GM12874 (cell line): ENCODE measurements around the gene STRA8.
A peak's percentile ranks its signal among the peaks of the same experiment; 100 is the strongest.

Source experiments
- TF ChIP-seq, protein P1 (sequence below): IDR thresholded peaks from 2 replicates; pipeline ENCODE4 v1.5.1; 2011; ENCODE audit warnings: low read depth, mild to moderate bottlenecking, control low read depth, low read length, moderate library complexity; ENCODE audit not compliant: insufficient read depth

The STRA8 gene

DNA sequence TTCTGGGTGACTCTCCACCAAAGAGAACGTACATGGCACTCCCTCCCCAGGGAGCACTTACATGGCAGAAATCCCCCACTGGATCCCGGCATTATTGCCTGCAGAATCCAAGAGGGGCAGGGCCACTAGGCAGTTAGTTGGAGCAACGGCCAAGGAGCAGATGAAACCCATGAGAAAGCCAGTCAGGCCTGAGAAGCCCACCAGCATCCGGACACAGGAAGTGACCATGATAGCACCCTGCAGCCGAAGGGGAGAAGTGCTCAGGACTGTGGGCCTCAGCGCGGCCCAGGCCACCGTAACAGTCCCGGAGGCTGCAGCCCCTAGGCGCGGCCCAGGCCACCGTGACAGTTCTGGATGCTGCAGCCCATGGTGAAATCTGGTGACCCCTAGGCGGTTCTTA is 43.5 kb downstream of the STRA8 start:
- TF ChIP-seq, protein P1, sequence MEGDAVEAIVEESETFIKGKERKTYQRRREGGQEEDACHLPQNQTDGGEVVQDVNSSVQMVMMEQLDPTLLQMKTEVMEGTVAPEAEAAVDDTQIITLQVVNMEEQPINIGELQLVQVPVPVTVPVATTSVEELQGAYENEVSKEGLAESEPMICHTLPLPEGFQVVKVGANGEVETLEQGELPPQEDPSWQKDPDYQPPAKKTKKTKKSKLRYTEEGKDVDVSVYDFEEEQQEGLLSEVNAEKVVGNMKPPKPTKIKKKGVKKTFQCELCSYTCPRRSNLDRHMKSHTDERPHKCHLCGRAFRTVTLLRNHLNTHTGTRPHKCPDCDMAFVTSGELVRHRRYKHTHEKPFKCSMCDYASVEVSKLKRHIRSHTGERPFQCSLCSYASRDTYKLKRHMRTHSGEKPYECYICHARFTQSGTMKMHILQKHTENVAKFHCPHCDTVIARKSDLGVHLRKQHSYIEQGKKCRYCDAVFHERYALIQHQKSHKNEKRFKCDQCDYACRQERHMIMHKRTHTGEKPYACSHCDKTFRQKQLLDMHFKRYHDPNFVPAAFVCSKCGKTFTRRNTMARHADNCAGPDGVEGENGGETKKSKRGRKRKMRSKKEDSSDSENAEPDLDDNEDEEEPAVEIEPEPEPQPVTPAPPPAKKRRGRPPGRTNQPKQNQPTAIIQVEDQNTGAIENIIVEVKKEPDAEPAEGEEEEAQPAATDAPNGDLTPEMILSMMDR: no peak

DNA sequence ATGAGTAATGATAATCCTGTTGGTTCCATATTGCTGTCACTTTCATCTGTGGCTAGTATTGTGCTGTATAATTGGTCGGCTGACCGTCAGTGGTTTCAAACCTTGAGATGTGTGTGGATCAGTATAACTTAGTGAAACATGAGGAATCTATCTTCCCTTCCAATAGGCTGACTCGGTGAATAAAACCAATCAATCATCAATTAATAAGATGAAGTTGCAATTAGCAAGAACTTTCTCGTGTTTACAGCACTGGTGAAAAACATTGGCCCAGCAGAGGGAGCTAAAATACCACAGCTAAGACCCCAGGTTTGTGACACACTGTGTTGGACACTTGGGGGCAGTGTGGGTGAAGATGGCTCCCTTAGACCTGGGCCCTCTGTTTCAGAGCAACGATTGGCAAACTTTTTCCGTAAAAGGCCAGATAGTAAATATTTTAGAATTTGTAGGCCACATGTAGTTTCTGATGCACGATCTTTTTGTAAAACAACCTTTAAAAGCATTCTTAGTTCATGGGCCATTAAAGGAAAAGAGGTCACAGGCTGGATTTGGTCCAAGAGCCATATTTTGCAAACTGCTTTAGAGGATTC is 47.8 kb downstream of the STRA8 start:
- TF ChIP-seq, protein P1: peak; percentile 85

DNA sequence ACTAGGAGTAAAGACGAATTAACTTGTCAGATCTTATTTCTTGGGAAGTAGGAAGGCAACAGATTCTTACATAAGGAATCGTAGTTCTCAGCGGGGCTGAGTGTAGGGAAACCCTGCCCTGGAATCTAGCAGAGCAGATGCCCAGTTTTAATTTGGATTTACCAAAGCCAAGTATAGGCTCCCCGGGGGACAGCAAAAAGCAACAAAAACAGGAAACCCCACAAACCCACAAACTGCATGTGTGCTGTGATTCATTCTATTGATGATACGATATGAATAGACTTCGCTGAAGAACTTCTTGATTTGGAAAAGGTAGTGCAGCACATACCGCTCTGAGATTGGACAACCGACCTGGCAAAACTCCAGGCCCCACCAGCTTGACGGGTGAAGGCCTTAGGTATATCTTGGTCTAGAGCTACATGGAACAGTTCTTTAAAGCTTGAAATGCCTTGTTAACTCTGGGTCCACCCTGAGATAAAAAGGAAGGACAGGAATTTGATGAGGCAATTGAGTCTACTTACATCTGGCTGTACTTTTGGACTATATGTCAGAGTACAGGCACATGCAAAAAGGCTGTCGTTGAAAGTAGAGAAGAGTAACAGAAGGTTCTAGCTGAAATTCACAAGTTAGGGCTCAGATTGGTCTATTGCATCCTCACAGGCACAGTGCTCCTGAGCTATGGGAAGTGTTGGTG is 49.1 kb downstream of the STRA8 start:
- TF ChIP-seq, protein P1: no peak

DNA sequence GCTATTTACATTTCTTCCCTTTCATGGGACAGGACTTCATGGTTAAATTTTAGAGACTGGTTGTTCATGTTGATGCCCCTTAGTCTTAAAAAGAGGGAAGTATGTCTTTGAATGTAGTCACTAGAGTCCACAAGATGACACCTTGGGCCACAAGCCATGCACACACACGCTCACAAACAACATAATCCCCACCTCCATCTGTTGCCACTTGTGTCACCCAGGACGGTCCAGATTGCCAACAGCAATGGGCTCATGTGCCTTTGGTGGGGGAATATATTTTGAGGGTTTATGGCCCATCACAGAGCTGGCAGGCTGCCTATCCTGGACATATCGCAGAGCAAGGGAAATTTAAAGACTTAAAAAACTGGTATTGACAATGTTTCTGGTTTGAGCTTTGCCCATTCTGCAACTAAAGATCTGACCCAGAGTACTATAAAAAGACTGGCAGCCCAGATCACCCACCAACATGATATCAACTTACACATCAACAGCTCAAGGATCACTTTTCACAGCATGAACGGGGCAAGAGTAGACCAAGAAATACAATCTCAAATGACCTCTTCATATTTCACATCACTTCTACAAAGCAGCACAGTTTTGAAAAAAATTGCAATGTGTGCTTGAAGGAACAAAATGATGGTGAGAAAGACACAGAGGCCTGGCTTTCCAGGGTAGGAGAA is 50.5 kb downstream of the STRA8 start:
- TF ChIP-seq, protein P1: no peak

DNA sequence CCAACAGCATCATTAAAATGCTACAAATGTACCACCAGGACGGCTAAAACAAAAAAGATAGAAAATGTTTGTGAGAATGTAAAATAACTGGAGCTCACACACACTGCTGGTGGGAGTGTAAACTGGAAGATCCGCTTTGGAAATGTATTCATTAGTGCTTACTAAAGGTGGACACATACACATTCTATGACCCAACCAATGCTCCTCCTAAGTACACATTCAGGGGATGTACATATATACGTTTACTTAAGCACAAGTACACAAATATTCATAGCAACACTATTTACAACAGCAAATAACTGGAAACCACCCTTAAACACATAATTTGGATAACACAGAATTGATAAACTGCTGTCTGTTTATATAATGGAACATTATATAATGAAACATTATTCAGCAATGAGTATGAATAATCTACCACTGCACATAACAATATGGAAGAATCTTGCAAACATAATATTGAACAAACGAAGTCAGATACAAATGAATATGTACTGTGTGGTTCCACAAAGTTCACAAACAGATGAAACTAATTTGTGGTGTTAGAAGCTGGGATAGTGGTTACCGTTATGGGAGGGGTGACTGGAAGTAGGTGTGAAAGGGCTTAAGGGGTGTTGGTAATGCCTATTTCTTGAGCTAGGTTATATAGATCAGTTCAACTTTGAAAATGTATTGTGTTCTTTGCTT is 52.1 kb downstream of the STRA8 start:
- TF ChIP-seq, protein P1: no peak

DNA sequence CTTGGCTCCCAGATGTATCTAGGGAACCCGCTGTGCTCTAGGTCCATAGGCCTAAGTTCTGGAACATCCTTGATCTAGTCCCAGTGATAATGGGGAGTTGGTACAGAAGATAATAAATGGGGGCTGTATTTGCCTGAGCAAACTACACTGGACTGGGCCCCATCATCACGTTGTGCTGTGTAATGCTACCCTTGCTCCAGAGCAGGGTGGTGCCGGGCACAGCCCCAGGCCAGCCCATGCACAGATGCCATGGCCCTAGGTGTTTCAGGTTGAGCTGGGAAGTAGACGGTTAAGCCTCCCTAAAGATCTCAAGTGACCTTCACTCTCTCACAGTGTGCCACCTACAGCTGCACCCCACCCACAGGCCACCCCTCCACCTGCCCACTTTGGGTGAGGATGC is 53.2 kb downstream of the STRA8 start:
- TF ChIP-seq, protein P1: no peak

DNA sequence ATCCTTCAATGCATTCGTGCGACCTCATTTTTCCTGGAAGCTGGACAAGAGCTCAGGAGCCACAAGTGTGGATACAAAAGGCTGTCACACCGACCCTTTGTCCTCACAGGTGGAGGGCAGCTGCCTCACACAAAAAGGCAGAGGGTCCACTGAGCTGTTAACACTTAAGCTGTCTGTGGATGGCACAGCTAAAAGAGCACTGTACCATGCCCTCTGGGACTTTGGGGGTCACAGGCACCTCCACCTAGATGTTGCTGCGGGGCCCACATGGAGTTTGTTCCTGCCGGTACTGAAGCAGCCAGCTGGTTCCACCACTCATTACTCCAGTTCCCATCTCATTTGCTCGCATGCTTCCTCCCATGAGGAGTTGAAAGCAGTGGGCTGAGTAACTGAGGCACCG is 57.0 kb downstream of the STRA8 start:
- TF ChIP-seq, protein P1: no peak
